OCI-LY1 (cell line): ENCODE measurements around the gene CD27.

ENCODE experiments used
- H2AFZ ChIP-seq: fragments of 200-600 bp; sonication (generic), shearing (Covaris generic); 2 replicates; pipeline ENCODE4 v1.6.0; 2014; ENCODE audit warnings: antibody characterized with exemption, mild to moderate bottlenecking, low read length
- H3F3A ChIP-seq: fragments of 200-600 bp; sonication (generic), shearing (Covaris generic); 2 replicates; pipeline ENCODE4 v1.6.0; 2014; ENCODE audit warnings: mild to moderate bottlenecking, antibody characterized with exemption, low read length, moderate library complexity; ENCODE audit not compliant: insufficient read depth
- H3K27ac ChIP-seq: fragments of 200-600 bp; sonication (generic); 2 replicates; pipeline ENCODE4 v1.5.1; 2014; ENCODE audit warnings: low read length, mixed run types, mild to moderate bottlenecking, low read depth; ENCODE audit not compliant: poor library complexity, severe bottlenecking
- H3K27me3 ChIP-seq: fragments of 200-600 bp; sonication (generic); 2 replicates; pipeline ENCODE4 v1.6.0; 2014; ENCODE audit warnings: antibody characterized with exemption, mild to moderate bottlenecking, low read length, moderate library complexity; ENCODE audit not compliant: insufficient read depth
- H3K36me3 ChIP-seq: fragments of 200-600 bp; sonication (generic); 2 replicates; pipeline ENCODE4 v1.6.1; 2014; ENCODE audit warnings: mild to moderate bottlenecking, antibody characterized with exemption, low read length, moderate library complexity, mixed read lengths; ENCODE audit not compliant: insufficient read depth
- H3K4me1 ChIP-seq: fragments of 200-600 bp; sonication (generic); 2 replicates; pipeline ENCODE4 v1.5.1; 2014; ENCODE audit warnings: mild to moderate bottlenecking, low read length, moderate library complexity; ENCODE audit not compliant: insufficient read depth, severe bottlenecking
- H3K4me2 ChIP-seq: fragments of 200-600 bp; sonication (generic), shearing (Covaris generic); 2 replicates; pipeline ENCODE4 v1.6.1; 2014; ENCODE audit warnings: low read length
- H3K4me3 ChIP-seq: fragments of 200-600 bp; sonication (generic); 2 replicates; pipeline ENCODE4 v1.5.1; 2014; ENCODE audit warnings: low read length, low read depth, mild to moderate bottlenecking, mixed read lengths; ENCODE audit not compliant: poor library complexity, severe bottlenecking
- H3K79me2 ChIP-seq: fragments of 200-600 bp; shearing (Covaris generic); 2 replicates; pipeline ENCODE4 v1.6.1; 2016; ENCODE audit warnings: mixed run types, low read length, mixed read lengths; ENCODE audit not compliant: insufficient read depth
- H3K9ac ChIP-seq: fragments of 200-600 bp; sonication (generic), shearing (Covaris generic); 2 replicates; pipeline ENCODE4 v1.6.1; 2014; ENCODE audit warnings: mild to moderate bottlenecking, low read length, mixed read lengths
- H3K9me2 ChIP-seq: fragments of 200-600 bp; sonication (generic), shearing (Covaris generic); 2 replicates; pipeline ENCODE4 v1.6.1; 2014; ENCODE audit warnings: low read depth, mild to moderate bottlenecking, low read length, mixed read lengths
- H3K9me3 ChIP-seq: fragments of 200-600 bp; shearing (Covaris generic); 2 replicates; pipeline ENCODE4 v1.6.1; 2014; ENCODE audit warnings: low read length, mixed read lengths
- H4K20me1 ChIP-seq: fragments of 200-600 bp; sonication (generic), shearing (Covaris generic); 2 replicates; pipeline ENCODE4 v1.6.0; 2016; ENCODE audit warnings: mild to moderate bottlenecking, low read length; ENCODE audit not compliant: insufficient read depth
- CTCF ChIP-seq: fragments of 200-600 bp; sonication (generic), shearing (Covaris generic); IDR thresholded peaks from 2 replicates; pipeline ENCODE4 v1.5.1; 2017; ENCODE audit warnings: mild to moderate bottlenecking, antibody characterized with exemption, low read length, moderate library complexity, mixed read lengths
- EZH2 ChIP-seq: fragments of 200-600 bp; sonication (generic), shearing (Covaris generic); IDR thresholded peaks from 2 replicates; pipeline ENCODE4 v1.8.0; 2017; ENCODE audit warnings: borderline replicate concordance, mixed run types, mild to moderate bottlenecking, antibody characterized with exemption, low read length, moderate library complexity, mixed read lengths

CD27 gene

DNA sequence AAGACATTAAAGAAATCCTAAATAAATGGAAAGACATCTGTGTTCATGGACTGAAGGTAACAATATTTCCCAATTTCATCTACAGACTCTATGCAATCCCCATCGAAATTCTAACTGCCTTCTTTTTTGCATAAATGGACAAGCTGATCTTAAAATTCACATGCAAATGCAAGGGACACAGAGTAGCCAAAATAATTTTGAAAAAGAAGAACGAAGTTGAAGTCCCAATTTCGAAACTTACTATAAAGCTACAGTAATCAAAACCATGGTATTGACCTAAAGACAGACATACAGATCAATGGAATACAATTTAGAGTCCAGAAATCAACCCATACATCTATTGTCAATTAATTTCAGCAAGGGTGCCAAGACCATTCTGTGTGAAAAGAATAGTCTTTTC is 16.4 kb upstream of the CD27 start:
- Histone ChIP-seq H3K36me3 (no peaks in the 10 kb centered on the region), H3K4me2 (peak overlapping the region; percentile 67; the same call in 1 of the 2 replicates), H3F3A (peaks cover 8% of the 10 kb centered on the region; the same call in 1 of the 2 replicates), H2AFZ (no peak overlapping the region), H3K9ac (peak overlapping the region; percentile 70), H3K9me2 (no peaks in the 10 kb centered on the region), H3K27me3 (no peaks in the 10 kb centered on the region), H3K79me2 (no peaks in the 10 kb centered on the region), H3K9me3 (no peaks in the 10 kb centered on the region), H3K4me1 (peaks cover 95% of the 10 kb centered on the region), H3K4me3 (no peak overlapping the region), H3K27ac (peak overlapping the region; percentile 100), H4K20me1 (no peaks in the 10 kb centered on the region)
- TF ChIP-seq EZH2 (no peak), CTCF (no peak)

GRCh38 chr12:6430124-6430989 is 14.4 kb upstream of the CD27 start:
- Histone ChIP-seq H2AFZ (peak overlapping the region; percentile 19; the same call in 1 of the 2 replicates), H3K9me2 (no peaks in the 10 kb centered on the region), H3F3A (peaks cover 5% of the 10 kb centered on the region; the same call in 1 of the 2 replicates), H3K4me2 (peak overlapping the region; percentile 48), H3K79me2 (no peaks in the 10 kb centered on the region), H3K4me3 (peak overlapping the region; percentile 22), H3K27ac (peak overlapping the region; percentile 89), H4K20me1 (no peaks in the 10 kb centered on the region), H3K27me3 (no peaks in the 10 kb centered on the region), H3K36me3 (no peaks in the 10 kb centered on the region), H3K9me3 (no peaks in the 10 kb centered on the region), H3K9ac (peak overlapping the region; percentile 57), H3K4me1 (peaks cover 90% of the 10 kb centered on the region)
- TF ChIP-seq CTCF (no peak), EZH2 (no peak)

DNA sequence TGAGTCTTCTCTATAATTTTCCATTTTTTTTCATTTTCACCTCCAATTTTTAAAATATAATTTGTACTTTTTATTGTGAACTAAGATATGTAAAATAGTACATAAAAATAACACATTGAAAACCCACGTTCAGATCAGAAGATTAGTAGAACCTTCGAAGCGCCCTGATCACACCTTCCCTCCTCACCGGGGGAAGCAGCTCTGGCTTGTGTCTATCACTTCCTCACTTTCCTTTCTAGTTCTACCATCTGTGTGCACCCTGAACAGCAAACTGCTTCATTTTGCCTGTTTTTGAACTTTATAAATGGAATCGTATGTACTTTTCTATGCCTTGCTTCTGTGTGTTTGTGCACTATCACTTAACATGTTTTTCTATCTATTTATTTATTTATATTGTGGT is 11.8 kb upstream of the CD27 start:
- no peak overlapping the region for H2AFZ ChIP-seq
- no peaks in the 10 kb centered on the region for H3K36me3 ChIP-seq
- H3K79me2 ChIP-seq = no peaks in the 10 kb centered on the region
- no peaks in the 10 kb centered on the region; the same call in 1 of the 2 replicates for H3F3A ChIP-seq
- peaks cover 64% of the 10 kb centered on the region for H3K4me1 ChIP-seq
- H3K4me2 ChIP-seq = peak overlapping the region; percentile 54
- no peaks in the 10 kb centered on the region for H3K27me3 ChIP-seq
- no peak for TF ChIP-seq CTCF
- TF ChIP-seq EZH2 = no peak
- peak overlapping the region; percentile 89 for H3K27ac ChIP-seq
- H4K20me1 ChIP-seq = no peaks in the 10 kb centered on the region
- H3K9me3 ChIP-seq = no peaks in the 10 kb centered on the region
- no peak overlapping the region for H3K4me3 ChIP-seq
- peak overlapping the region; percentile 58 for H3K9ac ChIP-seq
- H3K9me2 ChIP-seq = no peaks in the 10 kb centered on the region
